ENCODE results near the gene CACHD1.

CACHD1 gene

DNA sequence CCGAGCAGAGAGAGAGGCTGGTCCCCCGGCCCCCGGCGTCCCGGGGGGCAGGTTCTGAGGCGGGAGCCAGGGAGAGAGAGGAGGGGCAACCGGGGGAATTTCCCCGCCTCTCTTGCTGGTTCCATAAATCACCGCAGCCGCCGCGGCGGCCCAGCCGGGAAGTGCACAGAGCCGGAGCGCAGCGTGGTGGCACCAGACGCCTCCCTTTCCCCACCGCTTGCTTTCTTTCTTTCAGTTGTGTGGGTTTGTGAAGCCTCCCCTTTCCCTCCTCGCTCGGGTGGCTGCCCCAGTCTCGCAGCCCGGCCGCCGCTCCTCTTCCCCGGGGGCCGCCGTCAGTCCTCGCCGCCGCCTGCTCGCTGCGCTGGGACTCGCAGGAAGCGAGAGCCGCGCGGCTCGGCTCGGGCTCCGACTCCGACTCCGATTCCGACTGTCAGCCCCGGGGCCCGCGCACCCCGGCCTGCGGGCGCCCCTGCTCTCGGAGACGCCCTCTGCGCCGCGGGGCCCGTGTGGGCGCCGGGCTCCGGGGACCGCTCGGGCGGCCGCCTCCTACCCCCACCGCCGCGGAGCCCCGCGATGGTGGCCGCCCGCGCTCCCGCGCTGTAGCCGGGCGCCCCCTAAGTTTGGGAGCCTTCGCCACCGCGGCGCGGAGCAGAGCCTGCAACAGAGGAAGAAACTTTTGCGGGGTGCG lies at the start of gene CACHD1:
Gene CACHD1 (plus strand): TSS at position 153 of the 688 bp plus-strand sequence. CDS start 616 bp downstream, outside the sequence.
- DNase-seq: peak; percentile 16

DNA sequence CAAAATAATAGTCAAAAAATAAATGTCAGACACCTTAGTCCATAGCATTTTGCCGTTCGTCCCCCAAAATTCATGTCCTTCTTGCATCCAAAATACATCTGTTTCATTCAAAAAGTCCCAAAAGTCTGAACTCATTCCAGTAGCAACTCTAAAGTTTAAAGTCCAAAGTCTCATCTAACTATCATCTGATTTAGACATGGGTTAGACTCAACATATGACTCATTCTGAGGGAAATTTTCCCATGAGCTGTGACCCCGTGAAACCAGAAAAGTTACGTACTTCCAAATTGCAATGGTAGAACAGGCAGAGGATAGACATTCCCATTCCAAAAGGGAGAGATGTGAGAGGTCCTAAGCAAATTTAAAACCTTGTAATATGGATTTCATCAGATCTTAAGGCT lies 48.6 kb upstream of the CACHD1 start:
- DNase-seq: no peak

DNA sequence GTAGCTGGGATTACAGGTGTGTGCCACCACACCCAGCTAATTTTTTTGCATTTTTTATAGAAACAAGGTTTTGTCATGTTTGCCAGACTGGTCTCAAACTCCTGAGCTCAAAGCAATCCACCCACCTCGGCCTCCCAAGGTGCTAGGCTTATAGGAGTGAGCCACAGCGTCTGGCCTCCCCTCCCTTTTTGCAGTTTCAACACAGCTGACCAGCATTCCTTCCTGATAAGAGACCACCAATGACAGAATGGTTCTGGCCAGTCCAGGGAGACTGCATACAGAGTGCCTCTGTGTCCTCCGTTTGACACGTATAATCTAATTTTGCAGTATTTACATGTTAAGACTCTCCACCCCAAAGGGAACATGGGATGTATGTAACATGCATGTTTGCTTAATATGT lies 46.4 kb upstream of the CACHD1 start:
- DNase-seq: no peak

DNA sequence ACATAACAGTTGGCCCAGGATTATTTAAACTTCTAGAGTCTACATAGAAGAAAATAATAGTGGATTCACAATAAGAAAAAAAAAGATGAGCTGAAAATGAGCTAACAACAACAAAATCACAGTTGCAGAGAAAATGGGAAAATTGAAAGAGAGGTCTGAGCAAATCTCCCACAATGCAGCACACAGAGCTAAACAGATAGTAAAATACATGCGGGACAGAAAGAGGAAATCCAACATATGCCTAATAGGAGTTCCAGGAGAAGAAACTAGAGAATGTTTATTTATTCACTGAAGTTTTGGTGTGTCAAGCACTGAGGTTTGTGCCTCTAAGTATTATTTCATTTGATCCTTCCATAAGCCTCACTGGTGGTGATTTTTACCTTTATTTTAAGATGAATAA lies 45.5 kb upstream of the CACHD1 start:
- DNase-seq: no peak

DNA sequence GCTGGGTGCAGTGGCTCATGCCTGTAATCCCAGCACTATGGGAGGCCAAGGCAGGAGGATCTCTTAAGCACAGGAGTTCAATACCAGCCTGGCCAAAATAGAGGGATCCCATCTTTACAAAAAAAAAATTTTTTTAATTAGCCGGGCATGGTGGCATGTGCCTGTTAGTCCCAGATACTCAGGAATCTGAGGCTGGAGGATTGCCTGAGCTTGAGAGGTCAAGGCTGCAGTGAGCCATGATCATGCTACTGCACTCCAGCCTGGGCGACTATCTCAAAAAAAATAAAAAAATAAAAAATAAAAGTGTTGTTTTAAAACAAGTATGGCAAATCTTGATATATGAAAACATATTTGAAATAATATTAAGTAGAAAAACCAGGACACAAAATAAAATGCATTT lies 44.4 kb upstream of the CACHD1 start:
- no peak for DNase-seq

DNA sequence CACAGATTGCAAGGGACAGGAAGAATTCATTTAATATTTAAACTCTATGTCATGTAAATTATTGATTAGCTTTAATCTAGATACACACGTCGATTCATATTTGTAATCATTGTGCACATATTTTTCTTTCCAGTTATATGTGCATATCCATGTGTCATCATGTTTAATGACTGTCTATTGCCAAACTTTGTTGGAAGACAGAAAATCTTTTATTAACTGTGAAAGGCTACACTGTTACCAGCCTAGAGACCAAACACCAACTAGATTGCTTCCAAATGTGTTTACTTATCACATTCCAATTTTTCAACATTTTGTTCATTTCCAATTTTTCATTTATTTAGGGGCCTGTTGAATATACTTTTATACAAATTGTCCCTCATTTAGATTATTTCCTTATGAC lies 43.2 kb upstream of the CACHD1 start:
- no peak for DNase-seq

DNA sequence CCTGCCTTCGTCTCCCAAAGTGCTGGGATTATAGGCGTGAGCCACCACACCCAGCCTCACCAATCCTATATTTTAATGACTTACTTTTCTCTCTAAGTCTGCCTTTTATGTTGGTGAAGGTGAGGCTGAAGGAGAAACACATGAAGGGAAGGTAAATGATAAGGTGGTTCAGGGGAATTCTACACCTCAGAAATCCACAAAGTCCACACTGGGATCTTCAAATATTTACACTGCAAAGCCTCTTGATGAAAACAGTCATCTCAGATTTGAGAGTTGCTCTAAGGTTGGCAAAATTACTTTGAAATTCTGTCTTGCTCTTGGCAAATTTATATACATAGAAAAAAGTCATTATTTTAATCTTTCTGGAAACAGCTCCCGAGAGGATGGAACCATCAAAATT lies 42.0 kb upstream of the CACHD1 start:
- DNase-seq: no peak

DNA sequence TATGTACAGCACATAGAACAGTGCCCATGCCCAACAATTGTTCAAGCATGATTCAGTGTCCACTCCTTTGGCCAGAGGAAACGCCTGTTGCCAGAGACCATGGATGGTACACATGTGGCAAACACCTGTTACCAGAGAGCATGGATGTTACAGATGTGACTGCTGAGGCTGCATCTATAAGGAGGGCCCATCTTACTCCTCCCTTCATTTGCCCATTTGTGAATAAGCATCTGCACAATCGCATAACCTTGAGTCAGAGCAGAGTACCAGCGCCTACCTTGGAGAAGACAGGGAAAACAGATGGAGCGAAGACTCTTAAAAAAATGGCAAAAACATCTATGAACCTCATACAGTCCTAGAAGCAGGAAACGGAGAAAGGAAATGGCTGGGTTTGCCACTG lies 36.6 kb upstream of the CACHD1 start:
- no peak for DNase-seq

DNA sequence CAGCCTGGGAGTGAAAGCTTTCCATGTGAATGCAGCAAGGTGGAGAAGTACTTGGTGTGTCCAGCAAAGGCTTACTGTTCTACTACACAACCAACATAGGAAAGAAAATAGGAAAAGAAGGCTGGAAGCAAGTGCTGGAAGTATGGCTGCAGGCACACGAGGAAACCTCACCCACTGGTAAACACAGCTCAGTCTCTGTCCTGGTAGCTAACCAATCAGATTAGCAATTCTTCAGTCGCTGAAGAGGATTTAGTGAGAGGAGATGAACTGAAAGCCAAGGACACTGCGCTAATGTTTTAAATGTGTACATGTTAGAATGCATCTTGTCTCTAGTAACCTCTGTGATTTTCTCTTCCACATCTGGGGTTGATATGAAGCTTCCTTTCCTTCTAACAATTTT lies 36.2 kb upstream of the CACHD1 start:
- DNase-seq: no peak

DNA sequence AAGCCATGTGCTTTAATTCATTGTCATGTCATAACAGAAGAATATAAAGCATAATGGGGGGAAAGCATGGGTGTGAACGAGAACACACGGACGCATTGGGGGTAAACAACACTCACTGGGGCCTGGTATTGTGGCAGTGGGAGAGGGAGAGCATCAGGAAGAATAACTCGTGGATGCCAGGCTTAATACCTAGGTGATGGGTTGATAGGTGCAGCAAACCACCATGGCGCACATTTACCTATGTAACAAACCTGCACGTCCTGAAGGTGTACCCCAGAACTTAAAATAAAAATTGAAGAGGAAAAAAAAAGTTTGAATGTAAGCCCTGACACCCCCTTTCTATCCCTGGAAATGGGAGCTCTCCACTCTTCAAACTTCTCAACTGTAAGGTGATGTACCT lies 34.9 kb upstream of the CACHD1 start:
- DNase-seq: no peak

DNA sequence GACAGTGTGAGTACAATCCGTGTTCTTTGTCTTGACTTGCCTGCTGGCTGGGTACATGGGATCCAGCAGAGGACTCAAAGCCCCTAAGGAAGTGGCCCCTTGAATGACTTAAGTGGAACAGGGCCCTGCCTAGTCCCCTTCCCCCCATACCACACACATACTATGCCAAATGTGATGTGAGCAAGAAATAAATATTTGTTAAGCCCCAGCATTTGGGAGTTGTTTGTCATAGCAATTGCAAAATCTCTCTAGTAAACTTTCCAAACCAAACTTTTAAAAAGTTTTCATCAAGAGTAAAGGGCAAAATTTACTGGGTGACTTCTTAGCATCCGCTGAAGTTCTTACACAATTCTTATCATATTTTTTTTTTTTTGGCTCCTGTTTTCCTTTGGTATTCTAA lies 32.5 kb upstream of the CACHD1 start:
- DNase-seq: no peak

DNA sequence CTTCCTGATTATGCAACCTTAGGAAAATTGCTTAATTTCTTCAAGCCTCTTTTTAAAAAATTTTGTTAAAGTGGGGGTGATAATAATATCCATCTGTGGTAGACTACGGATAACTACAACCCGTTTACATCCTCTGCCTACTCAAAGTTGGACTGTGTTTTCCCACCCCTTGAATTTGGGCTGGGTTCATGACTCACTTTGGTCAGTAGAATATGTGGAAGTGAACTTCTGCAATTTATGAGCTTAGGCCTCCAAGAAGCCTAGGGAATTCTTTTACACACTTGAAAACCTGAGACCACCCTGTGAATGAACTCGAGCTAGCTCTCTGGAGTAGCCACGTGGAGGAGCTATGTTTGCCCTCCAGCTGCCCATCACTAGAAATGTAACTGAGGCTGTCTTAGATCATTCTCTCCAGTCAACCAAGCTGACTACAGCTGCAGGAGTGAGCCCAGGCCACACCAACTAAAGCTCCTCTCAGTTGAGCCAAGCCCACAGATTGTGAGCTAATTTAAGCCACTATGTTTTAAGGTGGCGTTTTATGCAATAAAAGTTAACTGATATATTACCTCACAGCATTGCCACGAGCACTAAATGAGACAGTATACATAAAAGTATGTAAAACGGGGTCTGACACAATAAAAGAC lies 29.6 kb upstream of the CACHD1 start:
- DNase-seq: no peak

DNA sequence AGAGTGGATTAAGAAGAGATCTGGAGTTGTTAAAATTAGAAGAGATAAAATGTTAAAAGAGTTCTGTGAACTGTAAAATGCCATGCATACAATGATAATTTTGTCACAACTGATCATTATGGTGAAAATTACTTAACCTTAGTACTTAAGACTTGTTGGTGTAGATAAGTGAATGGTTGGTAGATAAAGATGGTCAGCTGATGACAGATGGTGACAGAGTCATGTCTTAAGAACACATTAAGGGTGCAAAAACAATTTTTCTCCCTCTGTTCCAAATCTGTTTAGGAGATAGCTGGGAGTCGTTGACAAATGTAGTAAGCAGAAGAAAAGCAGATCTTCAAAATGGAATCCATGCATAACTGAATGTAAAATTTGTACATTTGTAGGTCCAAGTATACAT lies 18.5 kb upstream of the CACHD1 start:
- no peak for DNase-seq

DNA sequence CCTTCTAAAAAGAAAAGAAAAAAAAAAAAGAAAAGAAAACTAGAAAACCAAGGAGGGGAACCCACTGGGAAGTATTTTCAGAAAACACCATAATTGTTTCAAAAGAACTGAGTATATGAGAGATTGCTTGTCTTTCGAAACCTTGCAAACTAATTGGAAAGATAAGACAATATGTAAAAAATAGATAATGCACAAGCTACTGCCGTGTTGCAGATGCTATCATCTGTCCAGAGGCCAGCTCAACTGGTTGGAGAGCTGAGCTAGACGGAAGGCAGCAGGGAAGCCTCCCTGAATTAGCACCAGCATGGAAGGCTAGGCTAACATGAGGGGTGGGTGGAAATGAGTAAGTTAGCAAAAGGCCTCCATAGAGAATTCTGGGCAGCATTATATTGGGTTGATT lies 16.2 kb upstream of the CACHD1 start:
- DNase-seq: no peak

DNA sequence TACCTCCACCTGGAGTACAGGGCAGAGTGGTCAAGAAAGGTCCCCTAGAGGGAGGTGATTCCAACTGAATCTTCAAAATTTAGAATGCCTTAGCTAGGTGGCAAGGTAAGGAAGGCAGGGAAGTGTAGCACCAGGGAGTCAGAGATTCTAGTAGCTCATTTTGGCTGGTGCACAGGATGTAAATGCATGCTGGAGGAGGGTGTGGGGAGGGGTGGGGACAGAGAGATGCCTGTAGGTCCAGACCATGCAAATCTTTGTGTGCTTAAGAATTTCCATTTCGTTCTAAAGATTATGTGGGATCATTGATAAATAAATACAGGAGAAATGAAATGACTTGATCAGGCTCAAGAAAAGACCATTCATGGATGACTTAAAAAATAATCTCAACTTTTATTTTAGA lies 11.0 kb upstream of the CACHD1 start:
- no peak for DNase-seq

DNA sequence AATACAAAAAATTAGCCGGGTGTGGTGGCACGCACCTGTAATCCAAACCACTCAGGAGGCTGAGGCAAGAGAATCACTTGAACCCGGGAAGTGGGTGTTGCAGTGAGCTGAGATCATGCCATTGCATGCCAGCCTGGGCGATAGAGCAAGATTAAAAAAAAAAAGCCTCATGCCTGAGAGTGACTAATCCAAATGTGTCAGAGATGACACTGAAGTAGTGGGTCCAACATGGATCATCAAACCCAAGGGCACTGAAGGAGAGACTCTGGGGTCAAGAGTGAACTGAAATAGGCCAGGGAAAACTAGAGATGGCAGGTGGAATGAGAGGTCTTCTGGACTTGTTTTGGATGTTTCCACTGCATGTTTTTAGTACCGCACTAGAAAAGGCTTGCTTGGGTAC lies 10.2 kb upstream of the CACHD1 start:
- DNase-seq: no peak

DNA sequence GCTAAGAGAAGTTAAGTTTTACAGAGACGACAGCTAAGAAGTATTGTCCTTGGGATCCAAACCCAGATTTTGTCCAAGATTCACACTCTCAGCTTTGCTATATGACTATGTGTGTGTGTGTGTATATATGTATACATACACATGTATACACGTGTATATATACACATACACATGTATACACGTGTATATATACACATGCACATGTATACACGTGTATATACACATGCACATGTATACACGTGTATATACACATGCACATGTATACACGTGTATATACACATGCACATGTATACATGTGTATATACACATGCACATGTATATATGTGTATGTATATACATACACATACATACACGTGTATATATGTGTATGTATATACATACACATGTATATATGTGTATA lies 3.9 kb upstream of the CACHD1 start:
- DNase-seq: no peak

DNA sequence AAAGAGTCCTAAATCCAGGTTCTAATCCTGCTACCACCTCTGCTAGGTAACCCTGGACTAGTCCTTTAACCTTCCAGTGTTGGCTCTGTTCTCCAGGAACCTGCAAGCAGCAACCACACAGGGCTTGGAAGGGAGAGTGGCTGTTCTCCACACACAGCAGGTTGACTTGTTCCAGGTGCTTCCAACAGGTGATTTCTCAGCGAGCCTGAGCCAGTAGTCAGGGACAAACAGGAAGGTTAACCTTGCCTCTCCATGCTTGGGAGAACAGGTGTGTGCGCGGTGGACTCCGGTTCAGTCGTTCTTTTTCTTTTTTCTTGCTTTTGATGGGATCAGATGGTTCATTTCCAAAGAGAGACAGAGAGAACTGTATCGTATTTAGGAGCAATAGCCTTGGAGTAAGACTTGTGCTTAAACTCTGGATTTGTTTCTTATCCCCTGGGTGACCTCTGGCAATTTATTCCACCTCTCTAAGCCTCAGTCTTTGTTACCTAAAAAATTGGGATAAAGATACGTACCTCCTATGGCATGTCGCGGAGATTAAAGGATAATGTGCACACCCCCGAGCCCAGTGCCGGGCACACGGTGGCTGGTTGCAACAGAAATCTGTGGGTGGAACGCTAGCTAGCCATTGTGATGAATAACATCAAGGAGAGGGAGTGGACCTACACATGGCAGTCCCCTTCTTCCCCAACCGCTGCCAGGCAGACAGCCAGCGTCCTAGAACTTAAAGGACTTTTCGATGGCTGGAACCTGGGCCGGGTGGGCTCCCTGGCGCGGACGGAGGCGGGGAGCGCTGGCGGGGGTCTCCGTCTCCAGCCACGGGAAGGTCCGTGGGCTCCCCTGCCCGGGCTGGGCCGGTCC lies 583 bp upstream of the CACHD1 start:
- DNase-seq: no peak

DNA sequence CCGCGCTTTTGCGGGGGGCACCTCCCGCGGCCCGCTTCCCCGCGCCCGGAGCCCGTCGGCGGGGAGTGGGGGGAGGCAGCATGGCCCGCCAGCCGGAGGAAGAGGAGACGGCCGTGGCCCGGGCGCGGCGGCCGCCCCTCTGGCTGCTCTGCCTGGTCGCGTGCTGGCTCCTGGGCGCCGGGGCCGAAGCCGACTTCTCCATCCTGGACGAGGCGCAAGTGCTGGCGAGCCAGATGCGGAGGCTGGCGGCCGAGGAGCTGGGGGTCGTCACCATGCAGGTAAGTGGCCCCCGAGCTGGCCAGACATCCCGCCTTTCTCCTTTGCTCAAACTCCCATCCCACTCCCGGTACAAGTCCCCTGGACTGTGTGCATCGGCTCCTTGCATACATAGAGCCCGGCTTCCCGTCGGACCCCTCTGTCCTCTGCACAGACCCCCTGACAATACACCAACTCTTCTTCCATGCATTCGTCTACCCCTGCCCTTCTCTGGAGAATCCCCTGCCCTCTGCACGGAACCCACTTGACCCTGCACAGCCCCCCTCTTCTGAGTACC lies 812 bp downstream of the CACHD1 start:
- DNase-seq: no peak

DNA sequence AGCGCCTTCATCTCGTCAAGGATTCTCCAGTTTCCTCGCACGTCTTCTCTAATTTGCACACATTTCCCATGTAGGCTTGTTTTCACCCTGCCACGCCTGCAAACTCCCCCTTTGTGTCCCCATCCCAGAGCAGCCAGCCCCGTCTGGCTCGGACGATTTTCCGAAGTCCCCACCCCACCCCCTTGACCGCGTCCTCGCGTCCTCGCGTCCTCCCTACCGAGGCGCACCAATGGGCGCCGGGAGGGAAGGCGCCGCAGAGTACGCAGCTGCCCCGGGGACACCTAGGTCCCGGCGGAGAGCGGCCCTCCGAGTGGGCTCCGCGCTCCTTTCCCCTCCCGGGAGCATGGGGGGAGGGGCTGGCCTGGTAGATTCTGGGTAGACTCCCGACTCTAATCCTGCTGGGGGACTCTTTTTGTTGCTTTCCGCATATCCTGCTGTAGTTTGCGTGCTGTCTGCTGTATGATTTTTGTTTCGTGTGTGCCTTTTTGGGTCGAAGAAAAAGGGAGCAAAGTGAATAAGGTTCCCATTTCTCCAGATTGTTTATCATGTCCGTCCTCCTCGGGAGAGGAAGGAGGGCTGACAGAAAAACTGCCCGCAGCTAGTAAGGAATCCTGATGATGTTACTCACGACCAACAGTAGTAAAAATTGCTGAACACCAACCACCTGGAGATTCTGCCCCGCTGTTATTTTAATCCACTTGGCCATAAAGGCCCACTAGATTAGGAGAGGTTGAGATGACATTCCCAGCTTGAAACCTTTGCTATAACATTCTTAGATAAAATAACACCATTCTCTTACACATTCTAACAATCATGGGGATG lies 1.5 kb downstream of the CACHD1 start:
- DNase-seq: no peak

DNA sequence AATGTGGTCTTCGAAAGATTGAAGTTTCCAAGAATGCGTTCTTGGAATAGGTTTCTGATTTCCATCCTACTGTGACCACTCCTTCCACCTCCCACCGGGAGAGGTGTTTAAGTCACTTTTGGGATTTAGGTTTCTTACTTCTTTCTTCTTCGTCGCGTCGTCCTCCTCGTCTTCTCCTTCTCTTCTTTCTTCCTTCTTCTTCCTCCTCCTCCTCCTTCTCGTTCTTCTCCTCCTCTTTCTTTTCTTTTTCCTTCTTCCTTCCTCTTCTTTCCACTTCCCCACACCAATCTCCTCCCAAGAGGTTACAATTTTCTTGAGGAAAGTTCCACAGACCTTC lies 2.1 kb downstream of the CACHD1 start:
- no peak for DNase-seq

DNA sequence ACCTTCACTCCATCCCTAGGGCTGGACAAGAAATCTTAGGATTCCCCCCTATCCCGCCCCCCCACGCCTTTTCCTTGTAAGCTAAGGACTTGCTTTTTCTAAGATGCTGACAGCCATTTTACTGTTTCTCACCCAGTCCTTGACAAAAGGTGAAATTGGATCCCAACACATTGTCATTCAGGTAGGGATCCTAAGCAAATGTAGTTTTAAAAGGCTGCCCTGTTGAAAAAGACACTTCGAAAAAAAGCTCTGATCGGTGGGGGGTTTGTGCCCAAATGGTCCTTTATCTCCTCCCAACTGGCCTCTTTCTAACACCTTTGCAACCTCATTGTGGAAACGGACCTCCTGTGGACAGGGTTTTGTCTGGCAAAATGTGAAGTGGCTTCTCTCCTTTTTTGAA lies 2.9 kb downstream of the CACHD1 start:
- DNase-seq: no peak

DNA sequence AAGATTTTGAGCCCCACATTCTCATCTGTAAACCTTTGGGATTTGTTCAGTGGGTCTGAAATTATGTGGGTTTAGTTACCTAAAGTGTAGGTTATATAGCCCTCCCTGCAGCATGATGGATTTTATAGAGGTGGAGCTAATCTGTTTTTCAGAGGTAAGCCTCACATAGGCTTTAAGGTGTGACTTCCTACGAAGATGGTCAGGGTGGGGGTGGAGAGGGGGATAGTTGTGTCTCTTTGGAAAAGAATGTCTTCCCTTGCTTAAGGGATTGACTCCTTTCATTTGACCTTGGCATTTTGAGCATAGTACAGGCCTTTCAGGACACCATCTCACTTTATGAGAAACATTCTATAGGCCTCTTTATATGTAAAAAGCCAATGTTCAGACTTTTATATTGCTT lies 3.4 kb downstream of the CACHD1 start:
- DNase-seq: no peak

Data from activated gamma-delta T cell treated with Interleukin-2 at 50 U/mL for 16 hours (primary cell).